ENCODE results near the gene CDIP1.

Gene CDIP1

DNA sequence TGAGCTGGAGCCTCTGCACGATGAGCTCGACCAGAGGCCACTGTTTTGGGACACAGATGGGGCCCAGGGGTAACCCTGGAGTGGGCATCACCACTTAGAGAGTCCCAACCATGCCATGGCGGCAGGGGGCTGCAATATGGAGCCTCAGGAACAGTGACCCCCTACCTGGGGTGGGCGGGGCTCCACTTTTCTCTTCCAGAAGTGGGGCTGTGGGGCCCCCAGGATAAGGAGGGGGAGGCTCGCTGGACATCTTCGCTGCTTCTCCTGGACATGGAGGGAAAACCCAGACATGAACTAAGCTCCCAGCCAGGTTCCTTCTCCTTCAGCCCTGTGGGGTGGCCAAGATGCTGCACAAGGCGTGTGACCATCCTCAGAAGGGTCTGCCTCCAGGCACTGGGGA lies 24.7 kb downstream of the CDIP1 start:
- Mint-ChIP-seq H3K4me3 (no peak overlapping the region), H3K27me3 (no peaks in the 10 kb centered on the region), H3K9me3 (peaks cover 0 to 5% of the 10 kb centered on the region in 2 donors), H3K27ac (no peak overlapping the region), H3K36me3 (peaks cover 48 to 59% of the 10 kb centered on the region in 2 donors), H3K4me1 (peaks cover 33 to 57% of the 10 kb centered on the region in 2 donors)
- DNase-seq (no peak), ATAC-seq (replicated peaks) (no peak)

DNA sequence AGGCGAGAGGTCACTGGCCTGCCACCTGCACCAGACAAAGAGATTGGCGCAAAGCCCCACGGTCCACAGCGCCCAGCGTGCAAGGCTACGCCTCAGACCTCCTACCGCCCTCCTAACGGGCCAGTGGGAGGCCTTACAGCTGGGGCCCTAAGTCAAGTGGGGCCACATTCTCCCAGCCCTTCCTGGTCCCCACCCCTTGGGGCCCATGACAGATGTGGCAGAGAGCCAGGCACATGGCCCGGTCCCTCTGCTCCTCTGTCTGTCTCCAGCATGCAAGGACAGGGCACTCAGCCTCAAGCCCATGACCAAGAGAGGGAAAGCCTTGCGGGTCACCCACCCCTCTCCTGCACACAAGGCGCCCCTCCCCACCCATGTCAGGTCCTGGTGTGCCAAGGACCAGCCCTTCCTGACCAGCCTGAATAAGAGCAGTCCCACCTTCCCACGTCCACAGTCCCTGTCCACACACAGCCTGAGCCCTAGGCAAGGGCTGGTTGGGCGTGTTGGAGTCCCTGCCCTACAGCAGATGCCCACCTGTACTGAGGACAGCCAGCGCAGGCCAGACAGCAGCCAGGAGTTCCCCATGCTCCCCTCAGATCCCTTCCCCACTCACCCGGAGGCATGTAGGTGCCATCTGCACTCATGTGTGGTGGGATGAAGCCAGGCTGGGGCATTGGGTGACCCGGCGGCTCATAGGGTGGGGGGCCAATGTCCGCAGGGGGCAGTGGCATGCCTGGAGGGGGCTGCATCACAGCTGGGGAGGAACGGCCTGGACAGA lies 25.3 kb downstream of the CDIP1 start:
- no peak for DNase-seq
- peaks cover 33 to 52% of the 10 kb centered on the region in 2 donors for H3K4me1 Mint-ChIP-seq
- H3K27me3 Mint-ChIP-seq: no peaks in the 10 kb centered on the region
- no peak for ATAC-seq (replicated peaks)
- peak overlapping the region; percentile 33 for H3K27ac Mint-ChIP-seq
- peaks cover 51 to 60% of the 10 kb centered on the region in 2 donors for H3K36me3 Mint-ChIP-seq
- H3K4me3 Mint-ChIP-seq: no peak overlapping the region
- peaks cover 0 to 5% of the 10 kb centered on the region in 2 donors for H3K9me3 Mint-ChIP-seq

DNA sequence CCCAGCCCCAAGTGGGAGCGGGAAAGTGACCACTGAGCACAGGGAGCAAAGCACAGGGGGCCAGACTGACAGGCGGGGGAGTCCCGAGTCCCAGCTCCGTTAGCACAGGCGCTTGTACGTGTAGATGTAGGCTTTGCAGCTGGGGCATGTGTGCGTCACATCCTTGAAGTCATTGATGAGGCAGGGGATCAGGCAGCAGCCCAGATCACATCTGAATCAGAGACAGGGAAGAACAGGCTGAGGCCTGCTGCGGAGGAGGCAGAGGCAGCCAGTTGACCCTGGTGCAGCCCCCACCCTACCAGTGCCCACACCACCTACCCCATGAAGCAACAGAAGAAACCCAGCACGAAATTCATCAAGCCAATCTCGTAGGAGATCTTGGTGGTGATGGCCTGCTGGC lies 26.1 kb downstream of the CDIP1 start:
- ATAC-seq (replicated peaks): no peak
- peak overlapping the region; percentile 57 for H3K27ac Mint-ChIP-seq
- no peaks in the 10 kb centered on the region for H3K27me3 Mint-ChIP-seq
- peaks cover 33 to 50% of the 10 kb centered on the region in 2 donors for H3K4me1 Mint-ChIP-seq
- peaks cover 0 to 5% of the 10 kb centered on the region in 2 donors for H3K9me3 Mint-ChIP-seq
- H3K36me3 Mint-ChIP-seq: peaks cover 57 to 68% of the 10 kb centered on the region in 2 donors
- no peak for DNase-seq
- H3K4me3 Mint-ChIP-seq: no peak overlapping the region

DNA sequence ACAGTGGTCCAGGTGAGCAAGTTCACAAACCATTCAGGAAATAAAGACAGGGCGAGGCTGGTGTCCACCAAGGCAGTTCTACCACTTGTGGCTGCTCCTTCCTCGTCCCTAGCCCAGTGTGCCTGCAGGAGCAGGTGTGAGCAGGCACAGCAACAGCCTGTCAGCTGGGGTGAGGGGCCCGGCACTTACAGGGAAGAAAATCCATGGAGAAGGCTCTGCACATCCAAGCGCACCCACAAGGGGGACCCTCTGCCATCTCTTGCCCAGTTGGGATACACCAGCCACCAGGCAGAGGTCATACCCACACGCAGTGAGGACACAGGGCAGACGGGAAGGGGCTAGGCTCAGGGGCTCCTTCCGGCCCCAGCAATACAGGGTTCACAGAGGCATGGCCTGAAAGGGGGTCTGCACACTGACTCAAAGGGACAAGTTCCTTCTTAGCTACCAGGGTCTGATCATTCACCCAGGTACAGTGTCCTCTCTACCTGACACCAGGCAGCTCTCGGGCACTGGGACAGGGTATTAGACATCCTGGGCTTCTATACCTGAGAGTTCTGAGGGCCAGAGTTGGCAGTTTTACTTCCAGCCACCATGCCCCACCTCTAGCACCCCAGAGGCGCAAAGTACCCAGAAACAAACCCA lies 27.0 kb downstream of the CDIP1 start:
- no peak overlapping the region for H3K4me3 Mint-ChIP-seq
- ATAC-seq (replicated peaks) (no peak), DNase-seq (no peak)
- no peaks in the 10 kb centered on the region for H3K27me3 Mint-ChIP-seq
- H3K36me3 Mint-ChIP-seq: peaks cover 58 to 70% of the 10 kb centered on the region in 2 donors
- peaks cover 0 to 5% of the 10 kb centered on the region in 2 donors for H3K9me3 Mint-ChIP-seq
- peaks cover 33 to 51% of the 10 kb centered on the region in 2 donors for H3K4me1 Mint-ChIP-seq
- H3K27ac Mint-ChIP-seq: peak overlapping the region; percentile 87

DNA sequence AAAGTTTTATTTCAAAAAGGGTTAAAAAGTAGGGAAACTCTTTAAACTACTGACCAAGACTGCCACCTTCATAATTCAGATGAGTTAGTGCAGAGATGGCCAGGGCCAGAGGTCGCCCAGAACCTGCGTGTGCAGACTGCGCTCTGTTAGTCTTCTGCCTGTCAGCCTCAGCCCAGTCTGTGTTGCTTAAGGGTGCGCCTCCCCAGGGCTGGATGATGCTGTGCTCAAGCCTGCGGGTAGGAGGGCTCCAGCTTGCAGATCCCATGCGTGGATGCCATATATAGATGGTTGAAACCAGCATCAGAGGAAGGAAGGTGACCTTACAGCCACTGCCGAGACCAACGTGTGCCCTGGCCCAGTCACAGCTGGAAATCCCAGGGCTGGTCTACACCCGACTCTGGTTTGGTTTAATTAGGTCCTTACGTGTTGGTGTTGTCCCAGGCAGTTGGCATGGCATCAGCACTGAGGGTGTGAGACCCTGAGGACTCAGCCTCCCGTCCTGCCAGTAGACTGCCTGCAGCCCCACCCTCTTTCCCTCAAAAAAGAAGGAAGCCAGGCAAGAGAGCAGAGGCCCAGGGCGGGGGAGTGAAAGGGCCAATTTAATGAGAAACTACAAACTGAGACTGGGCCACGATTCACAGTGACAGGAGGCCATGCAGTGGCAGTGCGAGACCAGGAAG lies 27.7 kb downstream of the CDIP1 start:
- Mint-ChIP-seq H3K27ac (peak overlapping the region; percentile 87), H3K27me3 (no peaks in the 10 kb centered on the region), H3K36me3 (peaks cover 59 to 72% of the 10 kb centered on the region in 2 donors), H3K9me3 (peaks cover 0 to 3% of the 10 kb centered on the region in 2 donors), H3K4me3 (no peak overlapping the region), H3K4me1 (peaks cover 34 to 51% of the 10 kb centered on the region in 2 donors)
- DNase-seq: no peak
- no peak for ATAC-seq (replicated peaks)

DNA sequence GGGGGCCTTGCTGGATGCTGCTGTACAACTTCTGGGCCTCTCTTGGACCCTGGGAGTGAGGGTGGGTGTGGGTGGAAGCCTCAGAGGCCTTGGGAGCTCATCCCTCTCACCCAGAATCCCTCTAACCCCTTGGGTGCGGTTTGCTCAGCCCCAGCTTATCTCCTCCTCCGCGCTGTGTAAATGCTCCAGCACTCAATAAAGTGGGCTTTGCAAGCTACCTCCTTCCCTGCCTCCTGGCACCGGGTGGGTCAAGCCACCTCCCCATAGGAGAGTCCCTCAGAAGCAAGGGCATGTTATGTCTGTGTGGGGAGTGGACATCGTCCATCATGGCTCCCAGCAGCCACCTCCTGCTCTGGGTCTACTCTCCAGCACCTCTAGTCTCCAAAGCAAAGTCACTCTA lies 28.4 kb downstream of the CDIP1 start:
- H3K27me3 Mint-ChIP-seq: no peaks in the 10 kb centered on the region
- no peak for ATAC-seq (replicated peaks)
- DNase-seq: no peak
- H3K9me3 Mint-ChIP-seq: no peaks in the 10 kb centered on the region
- H3K36me3 Mint-ChIP-seq: peaks cover 57 to 73% of the 10 kb centered on the region in 2 donors
- H3K4me1 Mint-ChIP-seq: peaks cover 33 to 51% of the 10 kb centered on the region in 2 donors
- H3K27ac Mint-ChIP-seq: no peak overlapping the region
- no peak overlapping the region for H3K4me3 Mint-ChIP-seq

DNA sequence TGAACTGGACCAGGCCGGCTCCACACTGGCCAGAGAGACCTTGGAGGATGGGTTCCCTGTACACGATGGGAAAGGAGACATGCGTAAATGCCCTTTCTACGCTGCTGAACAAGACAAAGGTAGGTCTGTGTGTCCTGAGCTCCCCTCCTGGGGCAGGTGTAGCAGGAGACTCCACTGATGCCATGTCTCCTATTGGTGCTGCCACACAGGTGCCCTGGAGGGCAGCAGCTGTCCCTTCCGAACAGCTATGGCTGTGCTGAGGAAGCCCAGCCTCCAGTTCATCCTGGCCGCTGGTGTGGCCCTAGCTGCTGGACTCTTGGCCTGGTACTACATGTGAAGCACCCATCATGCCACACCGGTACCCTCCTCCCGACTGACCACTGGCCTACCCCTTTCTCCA lies 29.2 kb downstream of the CDIP1 start:
- no peaks in the 10 kb centered on the region for H3K9me3 Mint-ChIP-seq

DNA sequence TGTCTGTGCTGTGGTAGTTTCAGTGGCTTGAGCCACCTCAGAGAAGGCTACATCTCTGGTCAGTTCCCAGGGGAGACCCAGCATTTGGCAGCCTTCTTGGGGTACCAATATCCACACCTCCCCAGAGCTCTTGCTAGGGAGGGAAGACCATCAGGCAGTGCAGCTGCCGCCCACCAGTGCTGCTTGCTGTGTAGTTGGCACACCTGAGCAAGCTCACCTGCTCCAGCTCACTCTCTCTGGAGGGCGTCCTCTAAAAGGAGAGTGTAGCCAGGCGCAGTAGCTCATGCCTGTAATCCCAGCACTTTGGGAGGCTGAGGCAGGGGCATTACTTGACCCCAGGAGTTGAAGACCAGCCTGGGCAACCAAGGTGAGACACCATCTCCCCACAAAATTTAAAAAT lies 29.8 kb downstream of the CDIP1 start:
- Mint-ChIP-seq H3K27ac (no peak overlapping the region), H3K36me3 (peaks cover 52 to 62% of the 10 kb centered on the region in 2 donors), H3K4me3 (no peak overlapping the region)

More for the DNA sequence above, 29.2 kb downstream of the CDIP1 start:
- Mint-ChIP-seq H3K36me3 (peaks cover 52 to 66% of the 10 kb centered on the region in 2 donors), H3K4me3 (no peak overlapping the region), H3K27me3 (no peaks in the 10 kb centered on the region), H3K27ac (no peak overlapping the region), H3K4me1 (peaks cover 30 to 51% of the 10 kb centered on the region in 2 donors)
- DNase-seq (no peak), ATAC-seq (replicated peaks) (no peak)

DNA sequence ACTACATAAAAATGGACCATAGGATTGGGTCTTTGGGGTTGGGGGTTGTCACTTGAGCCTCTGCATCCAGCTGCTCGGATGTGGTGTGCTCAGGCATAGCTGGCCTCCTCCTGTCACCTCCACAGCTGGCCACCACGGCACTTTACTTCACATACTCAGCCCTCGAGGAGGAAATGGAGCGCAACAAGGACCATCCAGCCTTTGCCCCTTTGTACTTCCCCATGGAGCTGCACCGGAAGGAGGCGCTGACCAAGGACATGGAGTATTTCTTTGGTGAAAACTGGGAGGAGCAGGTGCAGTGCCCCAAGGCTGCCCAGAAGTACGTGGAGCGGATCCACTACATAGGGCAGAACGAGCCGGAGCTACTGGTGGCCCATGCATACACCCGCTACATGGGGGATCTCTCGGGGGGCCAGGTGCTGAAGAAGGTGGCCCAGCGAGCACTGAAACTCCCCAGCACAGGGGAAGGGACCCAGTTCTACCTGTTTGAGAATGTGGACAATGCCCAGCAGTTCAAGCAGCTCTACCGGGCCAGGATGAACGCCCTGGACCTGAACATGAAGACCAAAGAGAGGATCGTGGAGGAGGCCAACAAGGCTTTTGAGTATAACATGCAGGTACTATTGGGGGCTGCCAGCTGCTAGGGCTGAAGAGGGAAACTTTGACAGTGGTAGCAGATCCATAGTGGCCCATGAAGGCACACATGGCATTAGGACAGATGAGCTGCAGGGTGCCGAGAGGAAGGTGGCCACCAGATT lies 30.8 kb downstream of the CDIP1 start:
- DNase-seq (no peak), ATAC-seq (replicated peaks) (no peak)
- peaks cover 44 to 55% of the 10 kb centered on the region in 2 donors for H3K36me3 Mint-ChIP-seq
- no peak overlapping the region for H3K4me3 Mint-ChIP-seq
- H3K9me3 Mint-ChIP-seq: no peaks in the 10 kb centered on the region
- H3K27me3 Mint-ChIP-seq: no peaks in the 10 kb centered on the region
- H3K4me1 Mint-ChIP-seq: peaks cover 28 to 52% of the 10 kb centered on the region in 2 donors
- H3K27ac Mint-ChIP-seq: peak overlapping the region; percentile 37

More for the DNA sequence above, 29.8 kb downstream of the CDIP1 start:
- peaks cover 28 to 51% of the 10 kb centered on the region in 2 donors for H3K4me1 Mint-ChIP-seq
- ATAC-seq (replicated peaks) (no peak), DNase-seq (no peak)
- H3K27me3 Mint-ChIP-seq: no peaks in the 10 kb centered on the region
- H3K9me3 Mint-ChIP-seq: no peaks in the 10 kb centered on the region

DNA sequence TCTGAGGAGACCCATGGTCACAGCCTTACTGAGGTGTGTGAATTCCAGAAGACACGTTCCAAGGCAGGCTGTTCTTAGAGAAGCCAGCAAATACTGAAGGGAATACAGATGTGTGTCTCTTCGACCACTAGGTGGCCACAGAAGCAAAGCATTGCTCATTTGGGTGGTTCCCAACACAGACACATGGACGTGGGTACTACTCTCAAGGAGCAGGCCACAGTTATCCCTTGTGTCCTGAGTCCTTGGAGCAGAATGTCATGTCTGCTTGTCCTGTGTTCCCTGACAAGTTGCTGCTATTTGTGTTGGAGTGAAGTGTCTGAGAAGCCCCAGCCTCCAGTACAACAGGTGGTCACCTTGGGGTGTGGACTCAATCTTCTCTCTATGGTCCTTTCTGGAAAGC lies 32.1 kb downstream of the CDIP1 start:
- Mint-ChIP-seq H3K27me3 (no peaks in the 10 kb centered on the region), H3K4me3 (peak overlapping the region; percentile 43 to 51), H3K4me1 (peaks cover 25 to 49% of the 10 kb centered on the region in 2 donors), H3K9me3 (no peaks in the 10 kb centered on the region), H3K27ac (peak overlapping the region; percentile 92), H3K36me3 (peaks cover 35 to 41% of the 10 kb centered on the region in 2 donors)
- DNase-seq (peak; percentile 37), ATAC-seq (replicated peaks) (peak; percentile 61 to 62)

DNA sequence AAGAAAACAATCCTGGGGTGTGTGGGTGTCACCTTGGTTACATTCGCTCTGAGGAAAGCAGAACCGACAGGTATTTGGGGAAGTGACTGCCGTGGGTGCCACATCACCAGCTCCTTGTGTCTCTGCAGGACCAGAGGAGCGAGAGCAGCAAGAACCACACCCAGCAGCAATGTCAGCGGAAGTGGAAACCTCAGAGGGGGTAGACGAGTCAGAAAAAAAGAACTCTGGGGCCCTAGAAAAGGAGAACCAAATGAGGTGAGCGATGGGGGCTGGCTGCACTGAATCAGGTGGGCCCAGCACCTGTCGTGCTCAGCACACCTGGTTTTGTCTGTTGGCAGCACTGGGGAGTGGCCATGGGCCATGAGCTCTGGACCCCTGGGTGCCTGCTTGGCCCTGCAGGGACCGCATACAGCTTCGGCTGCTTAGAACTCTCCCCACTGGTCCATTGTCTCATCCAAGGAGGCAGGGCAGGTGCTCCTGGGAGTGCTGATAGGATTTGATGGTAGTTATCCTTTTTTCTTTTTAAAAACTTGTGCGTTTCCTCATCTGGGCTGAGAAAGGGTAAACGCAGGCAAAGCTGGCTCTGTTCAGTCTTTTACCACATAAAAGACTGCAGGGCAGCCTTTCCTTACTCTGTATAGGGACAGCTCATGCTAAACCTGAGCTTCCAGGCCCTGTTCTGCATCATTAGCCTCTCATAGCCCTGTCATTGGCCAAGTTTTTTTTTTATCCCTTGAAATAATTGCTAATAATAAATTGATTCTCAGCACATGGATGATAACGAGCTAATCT lies 33.0 kb downstream of the CDIP1 start:
- Mint-ChIP-seq H3K4me3 (peak overlapping the region; percentile 63), H3K36me3 (peaks cover 26 to 32% of the 10 kb centered on the region in 2 donors), H3K27me3 (no peaks in the 10 kb centered on the region), H3K4me1 (peaks cover 22 to 58% of the 10 kb centered on the region in 2 donors), H3K27ac (peak overlapping the region; percentile 94), H3K9me3 (no peaks in the 10 kb centered on the region)
- ATAC-seq (replicated peaks) (peak; percentile 98), DNase-seq (peak; percentile 85)

DNA sequence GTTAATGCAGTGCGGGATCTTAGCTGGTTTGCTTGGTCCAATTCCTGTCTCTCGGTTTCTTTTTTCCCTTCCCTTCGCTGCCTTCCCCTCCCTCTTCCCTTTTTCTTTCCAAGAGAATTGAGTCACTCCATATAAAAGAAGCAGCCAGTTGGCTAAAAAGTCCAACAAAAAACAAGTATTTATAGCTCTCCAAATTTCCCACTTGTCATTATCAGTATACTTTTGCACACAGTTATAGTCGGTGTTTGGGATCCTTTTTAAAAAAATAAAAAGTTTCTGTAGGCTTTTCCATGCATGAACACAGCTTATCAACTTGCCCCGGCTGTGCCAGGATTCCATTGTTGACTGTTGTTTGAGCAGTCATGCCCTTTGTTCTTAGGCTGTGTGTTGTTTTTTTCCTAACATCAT lies 37.5 kb downstream of the CDIP1 start:
- Mint-ChIP-seq H3K27me3 (no peaks in the 10 kb centered on the region), H3K4me1 (peaks cover 30 to 60% of the 10 kb centered on the region in 2 donors), H3K36me3 (peaks cover 8 to 20% of the 10 kb centered on the region in 2 donors), H3K27ac (no peak overlapping the region), H3K9me3 (no peaks in the 10 kb centered on the region), H3K4me3 (no peak overlapping the region)
- DNase-seq (no peak), ATAC-seq (replicated peaks) (no peak)

DNA sequence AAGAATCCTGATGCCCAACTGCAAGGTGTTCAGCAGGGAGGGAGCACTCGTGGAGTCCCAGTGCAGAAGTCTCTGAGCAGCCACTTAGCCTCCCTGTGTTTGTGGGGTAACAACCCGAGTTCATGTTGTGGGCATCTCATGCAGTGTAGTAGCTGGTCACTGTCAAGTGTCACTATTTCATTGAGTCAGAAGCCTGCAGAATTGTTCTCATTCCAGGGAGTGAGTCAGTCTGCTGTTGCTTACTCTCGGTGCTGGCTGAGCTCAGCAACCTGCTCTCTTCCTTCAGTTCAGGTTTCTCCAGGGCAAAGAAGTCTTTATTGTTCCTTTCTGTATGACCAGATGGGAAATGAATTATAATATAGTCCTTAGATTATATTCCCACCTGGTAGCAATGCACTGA lies 38.3 kb downstream of the CDIP1 start:
- no peaks in the 10 kb centered on the region for H3K27me3 Mint-ChIP-seq
- no peak overlapping the region for H3K27ac Mint-ChIP-seq

More for the DNA sequence above, 38.3 kb downstream of the CDIP1 start:
- H3K4me3 Mint-ChIP-seq: no peak overlapping the region
- ATAC-seq (replicated peaks) (no peak), DNase-seq (no peak)
- peaks cover 9 to 15% of the 10 kb centered on the region in 2 donors for H3K36me3 Mint-ChIP-seq
- peaks cover 25 to 54% of the 10 kb centered on the region in 2 donors for H3K4me1 Mint-ChIP-seq
- H3K9me3 Mint-ChIP-seq: no peaks in the 10 kb centered on the region
